HG02973 (cell line): Measurements from ENCODE around the gene PINLYP.

Source experiments
- ATAC-seq: cut with Tn5 transposase; IDR thresholded peaks from one replicate; pipeline ENCODE4 v1.9.1; 2021; ENCODE audit warnings: moderate library complexity; ENCODE audit not compliant: unreplicated experiment

PINLYP gene

DNA sequence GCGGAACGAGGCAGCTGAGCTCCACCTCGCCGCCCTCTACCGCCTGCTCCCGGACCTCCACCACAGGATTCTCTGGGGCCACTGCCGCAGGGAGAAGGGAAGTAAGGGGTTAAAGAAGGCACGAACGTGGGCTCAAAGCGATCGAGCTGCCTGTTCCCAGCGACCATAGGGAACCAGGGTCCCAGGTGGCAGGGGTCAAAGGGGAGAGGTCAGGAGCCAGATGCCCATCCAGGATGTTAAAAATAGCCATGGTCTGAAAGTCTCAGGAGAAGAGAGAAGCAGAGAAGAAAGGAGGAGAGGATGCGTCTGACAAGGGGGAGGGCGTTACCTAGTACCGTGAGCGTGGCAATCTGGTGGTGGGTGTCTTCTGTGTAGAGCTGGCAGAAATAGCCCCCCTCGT is 51.2 kb downstream of the PINLYP start:
- no peak for ATAC-seq

DNA sequence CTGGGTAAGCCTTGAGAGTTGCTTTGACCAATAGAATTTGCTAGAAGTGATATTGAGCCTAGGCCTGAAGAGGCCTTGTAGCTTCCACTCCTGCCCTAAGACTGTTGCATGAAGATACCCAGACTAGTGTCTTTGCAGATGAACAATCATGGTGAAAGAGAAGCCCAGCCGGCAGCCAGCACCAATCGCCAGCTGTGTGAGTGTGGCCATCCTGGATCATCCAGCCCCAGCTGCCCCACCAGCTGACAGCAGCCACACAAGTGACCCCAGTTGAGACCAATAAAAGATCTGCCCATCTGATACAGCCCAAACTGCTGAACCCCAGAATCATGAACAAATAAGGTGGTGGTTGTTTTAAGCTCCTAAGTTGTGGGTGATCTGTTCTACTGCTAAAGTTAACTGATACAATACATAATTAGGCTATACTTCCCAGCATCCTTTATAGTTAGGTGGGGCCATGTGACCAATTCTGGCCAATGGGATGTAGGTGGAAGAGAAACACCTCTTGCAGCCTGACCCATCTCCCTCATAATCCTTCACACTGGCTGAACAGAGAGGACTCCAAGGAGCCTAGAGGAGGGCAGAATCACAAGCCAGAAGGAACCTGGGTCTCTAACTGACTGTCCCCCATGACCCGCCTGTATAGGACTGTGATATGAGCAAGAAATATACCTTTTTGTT is 53.2 kb downstream of the PINLYP start:
- no peak for ATAC-seq

- no peak for ATAC-seq
These were observed 55.9 kb downstream of the PINLYP start for GRCh38 chr19:43631491-43631890.
